H1 (cell line): ENCODE measurements around the gene LILRA1.

Source experiments
- CTCF ChIP-seq, 3 experiments: IDR thresholded peaks; 1 replicate in 2 of 3; 2 replicates in 1 of 3; pipeline versions ENCODE4 v1.5.1 to v1.6.1; 2011; ENCODE audit warnings: low read length in 3 of 3, mild to moderate bottlenecking in 3 of 3, inconsistent platforms in 2 of 3, low read depth in 1 of 3, moderate library complexity in 1 of 3; ENCODE audit not compliant: insufficient read depth in 1 of 3; ENCODE audit errors: control extremely low read depth in 1 of 3
- EGR1 ChIP-seq: IDR thresholded peaks from 2 replicates; pipeline ENCODE4 v1.6.1; 2011; ENCODE audit warnings: low read depth, low read length, borderline replicate concordance
- EZH2 ChIP-seq: fragments of 200-600 bp; sonication (generic); IDR thresholded peaks from 2 replicates; pipeline ENCODE4 v1.7.1; 2012; ENCODE audit warnings: low read depth, mild to moderate bottlenecking, moderate library complexity, low read length, inconsistent platforms; ENCODE audit not compliant: severe bottlenecking
- KDM5A ChIP-seq: fragments of 200-600 bp; IDR thresholded peaks from 2 replicates; pipeline ENCODE4 v1.7.1; 2012; ENCODE audit warnings: mild to moderate bottlenecking, low read length, inconsistent platforms, mixed read lengths
- PHF8 ChIP-seq: fragments of 200-600 bp; sonication (generic); conservative IDR thresholded peaks from 2 replicates; pipeline ENCODE4 v1.7.1; 2012; ENCODE audit warnings: low read depth, mild to moderate bottlenecking, inconsistent platforms, low read length, moderate library complexity
- POLR2A ChIP-seq, 2 experiments: IDR thresholded peaks; 1 replicate in 1 of 2; 2 replicates in 1 of 2; pipeline ENCODE4 v1.6.1; 2011; ENCODE audit warnings: low read depth in 2 of 2, low read length in 2 of 2, mild to moderate bottlenecking in 2 of 2; ENCODE audit errors: control extremely low read depth in 1 of 2
- POLR2AphosphoS5 ChIP-seq: IDR thresholded peaks from 2 replicates; pipeline ENCODE4 v1.6.1; 2011; ENCODE audit warnings: low read depth, low read length
- RNF2 ChIP-seq: fragments of 200-900, 300-1000 bp; sonication (generic); IDR thresholded peaks from 2 replicates; pipeline ENCODE4 v1.7.1; 2016; ENCODE audit warnings: borderline replicate concordance, low read depth, mild to moderate bottlenecking, antibody characterized with exemption, low read length; ENCODE audit not compliant: poor library complexity, severe bottlenecking; ENCODE audit errors: missing control alignments
- TBP ChIP-seq: IDR thresholded peaks from 2 replicates; pipeline ENCODE4 v1.6.1; 2011; ENCODE audit warnings: low read depth, low read length, improper control_type of control experiment
- TEAD4 ChIP-seq: IDR thresholded peaks from 2 replicates; pipeline ENCODE4 v1.6.1; 2012; ENCODE audit warnings: low read depth, low read length, inconsistent platforms, mixed read lengths

- TF ChIP-seq POLR2A (IDR thresholded peaks at IDR 0.05; ENCODE audit: control extremely low read depth in 1 of 2, low read depth in 2 of 2, low read length in 2 of 2) (no peak), TEAD4 (no peak), CTCF (IDR thresholded peaks at IDR 0.05; ENCODE audit: control extremely low read depth in 1 of 3, insufficient read depth in 1 of 3, low read depth in 1 of 3, low read length in 3 of 3) (no peak), PHF8 (no peak), EGR1 (no peak), POLR2AphosphoS5 (no peak), EZH2 (no peak), RNF2 (no peak), KDM5A (no peak), TBP (no peak)
Measured at GRCh38 chr19:54552913-54553310, 40.5 kb upstream of the LILRA1 start.
